ENCODE data around the gene CD180.

The CD180 gene

GRCh38 chr5:67196537-67197059, at the start of gene CD180:
Gene CD180 (minus strand): TSS chr5:67196799. CDS start chr5:67196641, 158 bp downstream.
- no peak for DNase-seq

- DNase-seq = peak; percentile 88
These were observed 49.5 kb upstream of the CD180 start for GRCh38 chr5:67246108-67246507.

- no peak for DNase-seq
These were observed 48.8 kb upstream of the CD180 start for GRCh38 chr5:67245259-67245846.

GRCh38 chr5:67244345-67244793, 47.8 kb upstream of the CD180 start:
- DNase-seq = peak; percentile 23

- no peak for DNase-seq
These were observed 47.3 kb upstream of the CD180 start for GRCh38 chr5:67243944-67244343.

GRCh38 chr5:67243349-67243748, 46.8 kb upstream of the CD180 start:
- no peak for DNase-seq

- no peak for DNase-seq
These were observed 44.7 kb upstream of the CD180 start for GRCh38 chr5:67241326-67241725.

GRCh38 chr5:67240846-67241245, 44.2 kb upstream of the CD180 start:
- no peak for DNase-seq

- no peak for DNase-seq
These were observed 43.5 kb upstream of the CD180 start for GRCh38 chr5:67240065-67240464.

- no peak for DNase-seq
These were observed 41.6 kb upstream of the CD180 start for GRCh38 chr5:67238191-67238590.

- no peak for DNase-seq
These were observed 39.0 kb upstream of the CD180 start for GRCh38 chr5:67235399-67236110.

GRCh38 chr5:67234671-67235176, 38.1 kb upstream of the CD180 start:
- no peak for DNase-seq

GRCh38 chr5:67233075-67233474, 36.5 kb upstream of the CD180 start:
- no peak for DNase-seq

- no peak for DNase-seq
These were observed 26.6 kb upstream of the CD180 start for GRCh38 chr5:67223211-67223610.

- DNase-seq = no peak
These were observed 25.8 kb upstream of the CD180 start for GRCh38 chr5:67222243-67223025.

GRCh38 chr5:67221487-67222242, 25.1 kb upstream of the CD180 start:
- no peak for DNase-seq

- no peak for DNase-seq
These were observed 20.0 kb upstream of the CD180 start for GRCh38 chr5:67216564-67216963.

- DNase-seq = peak; percentile 35
These were observed 19.2 kb upstream of the CD180 start for GRCh38 chr5:67215519-67216471.

GRCh38 chr5:67214707-67215447, 18.3 kb upstream of the CD180 start:
- no peak for DNase-seq

- DNase-seq = no peak
These were observed 17.4 kb upstream of the CD180 start for GRCh38 chr5:67214036-67214435.

- DNase-seq = no peak
These were observed 15.3 kb upstream of the CD180 start for GRCh38 chr5:67211926-67212325.

All from NCI-H748 treated with DMSO at 0.1 percent for 48 hours (cell line).